Testis (tissue), 3 donors: ENCODE results near the gene CYB561. TPM values are rescaled to one million over a fixed set of nuclear protein-coding genes. Genes with fewer than 3 reads are reported as not detected.

Source experiments
- DNase-seq: peaks from one replicate; pipeline ENCODE4 v3.0.0-alpha.2; 2019
- H3K27ac ChIP-seq, 2 donors: fragments of 200-600 bp; sonication (generic); one replicate each; pipeline ENCODE4 v1.5.1; 2019
- H3K27me3 ChIP-seq: fragments of 200-600 bp; sonication (generic); one replicate; pipeline ENCODE4 v1.5.1; 2019
- H3K36me3 ChIP-seq: fragments of 200-600 bp; sonication (generic); one replicate; pipeline ENCODE4 v1.5.1; 2017; ENCODE audit warnings: low read depth; ENCODE audit errors: missing control alignments
- H3K4me1 ChIP-seq: fragments of 200-600 bp; sonication (generic); one replicate; pipeline ENCODE4 v1.5.1; 2019
- H3K4me3 ChIP-seq, 2 donors: fragments of 200-600 bp; sonication (generic); one replicate each; pipeline ENCODE4 v1.5.1; 2017 to 2019
- H3K9me3 ChIP-seq: fragments of 200-600 bp; sonication (generic); one replicate; pipeline ENCODE4 v1.5.1; 2017
- POLR2A ChIP-seq: fragments of 450-650 bp; IDR thresholded peaks from one replicate; pipeline ENCODE4 v1.6.1; 2017; ENCODE audit warnings: antibody characterized with exemption, mild to moderate bottlenecking, moderate library complexity
- WGBS, 2 donors: methylation state at CpG; one replicate each; pipeline ENCODE4 v1.1.5; 2018; 5-methylcytosine and 5-hydroxymethylcytosine counted together
- intact Hi-C: fragments of 100-400 bp; cut with DNase I; formaldehyde crosslinking; loops from one replicate; pipeline ENCODE4 v1.15.1; 2023; ENCODE audit warnings: low total_unique reads
- polyA plus RNA-seq: library from polyadenylated mRNA; stranded (reverse); fragments of 350-450 nt; fragmentation: Illumina TruSeq; extraction: RNeasy Lipid Tissue Mini Kit (QIAGEN cat#74804); gene quantifications from one replicate; pipeline ENCODE4 v1.2.3, GENCODE V29; 2014; ENCODE audit warnings: low read depth, low replicate concordance; ENCODE audit not compliant: insufficient read depth
- total RNA-seq, 2 donors: library from RNA; depleted of rRNA; stranded (reverse); fragments of >200 nt; gene quantifications; one replicate each; pipeline ENCODE4 v1.2.3, GENCODE V29; 2016
- TF ChIP-seq, protein P1 (sequence below), 3 experiments: fragments of 450-650 bp in 2 of 3; fragments of 200-600 bp in 1 of 3; sonication (generic) in 1 of 3; IDR thresholded peaks; one replicate each; pipeline ENCODE4 v1.5.1; 2016 to 2019; ENCODE audit warnings: antibody characterized with exemption in 3 of 3, mild to moderate bottlenecking in 2 of 3, moderate library complexity in 1 of 3

Gene CYB561
- total and polyA plus RNA-seq, 3 donors from 2014 or later: 17.6 to 20.7 (median 19.7) TPM

DNA sequence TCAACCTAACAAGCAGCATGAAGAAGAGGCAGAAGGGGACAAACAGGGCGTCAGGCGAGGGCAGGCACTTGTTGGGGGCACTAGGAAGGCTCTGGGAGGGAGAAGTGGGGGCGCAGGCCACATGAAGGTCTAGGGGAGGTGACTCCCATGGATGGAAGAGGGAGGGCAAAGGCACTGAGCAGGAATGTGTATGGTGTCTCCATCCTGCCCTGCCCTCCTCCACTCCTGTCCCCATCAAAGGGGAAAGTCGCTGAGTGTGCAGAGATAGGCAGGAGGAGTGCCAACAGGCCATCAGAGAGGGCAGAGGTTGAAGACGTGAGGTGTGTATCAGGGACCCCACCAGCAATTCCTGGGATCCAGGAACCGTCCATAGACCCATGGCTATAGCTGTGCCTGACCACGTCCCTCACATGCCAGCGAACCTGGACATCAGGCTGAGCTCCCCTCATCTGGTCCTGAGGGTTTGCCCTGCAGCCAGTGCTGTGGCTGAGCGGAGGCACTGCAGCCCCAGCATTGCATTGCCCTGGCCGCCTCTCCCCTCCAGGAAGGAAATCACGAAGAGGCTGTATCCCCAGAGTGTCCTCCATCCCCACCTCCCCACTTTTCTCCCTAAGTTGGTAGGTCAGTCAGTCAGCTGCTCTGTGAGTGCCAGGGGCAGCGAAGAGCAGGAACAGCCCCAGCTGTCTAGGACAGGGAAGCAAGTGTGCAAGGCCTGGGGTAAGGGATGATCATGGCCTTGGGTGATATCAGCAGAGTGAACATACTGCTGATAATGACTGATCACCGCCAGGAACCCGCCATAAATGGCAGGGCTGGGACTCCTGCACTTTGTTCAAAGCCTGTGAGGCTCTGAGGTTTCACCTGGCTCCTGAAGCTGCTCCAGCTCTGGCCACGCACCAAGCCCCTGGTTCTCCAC lies 6.2 kb upstream of the CYB561 start:
- no peak for DNase-seq
- Histone ChIP-seq H3K36me3 (no peaks in the 10 kb centered on the region), H3K27me3 (no peaks in the 10 kb centered on the region), H3K9me3 (no peaks in the 10 kb centered on the region), H3K27ac (no peak overlapping the region), H3K4me3 (no peak overlapping the region), H3K4me1 (peaks cover 23% of the 10 kb centered on the region)
- intact Hi-C loops: no loop called here
- WGBS, 2 donors: 63 to 79% methylated on average over 12 to 15 of the region's 15 CpGs
- no peak for TF ChIP-seq POLR2A

DNA sequence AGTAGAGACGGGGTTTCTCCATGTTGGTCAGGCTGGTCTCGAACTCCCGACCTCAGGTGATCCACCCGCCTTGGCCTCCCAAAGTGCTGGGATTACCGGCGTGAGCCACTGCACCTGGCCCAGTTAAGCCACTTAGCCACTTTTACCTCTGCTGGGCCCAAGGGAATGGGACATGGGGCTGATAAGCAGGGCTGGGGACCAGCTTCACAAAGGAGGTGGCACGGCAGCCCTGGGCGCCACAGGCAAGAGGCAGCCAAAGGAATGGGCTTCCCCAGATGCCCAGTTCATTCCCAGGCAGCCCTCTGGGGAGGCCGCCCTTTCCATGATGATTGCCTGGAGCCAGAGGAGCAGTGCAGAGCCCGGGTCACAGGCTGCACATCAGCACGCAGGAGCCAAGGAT lies 5.0 kb upstream of the CYB561 start:
- Histone ChIP-seq H3K4me3 (no peak overlapping the region), H3K9me3 (no peaks in the 10 kb centered on the region), H3K36me3 (no peaks in the 10 kb centered on the region), H3K4me1 (peaks cover 32% of the 10 kb centered on the region), H3K27me3 (no peaks in the 10 kb centered on the region), H3K27ac (no peak overlapping the region)
- WGBS, 2 donors: 87 to 93% methylated on average over 5 to 11 of the region's 11 CpGs
- no peak for DNase-seq
- no peak for TF ChIP-seq POLR2A
- TF ChIP-seq, protein P1, sequence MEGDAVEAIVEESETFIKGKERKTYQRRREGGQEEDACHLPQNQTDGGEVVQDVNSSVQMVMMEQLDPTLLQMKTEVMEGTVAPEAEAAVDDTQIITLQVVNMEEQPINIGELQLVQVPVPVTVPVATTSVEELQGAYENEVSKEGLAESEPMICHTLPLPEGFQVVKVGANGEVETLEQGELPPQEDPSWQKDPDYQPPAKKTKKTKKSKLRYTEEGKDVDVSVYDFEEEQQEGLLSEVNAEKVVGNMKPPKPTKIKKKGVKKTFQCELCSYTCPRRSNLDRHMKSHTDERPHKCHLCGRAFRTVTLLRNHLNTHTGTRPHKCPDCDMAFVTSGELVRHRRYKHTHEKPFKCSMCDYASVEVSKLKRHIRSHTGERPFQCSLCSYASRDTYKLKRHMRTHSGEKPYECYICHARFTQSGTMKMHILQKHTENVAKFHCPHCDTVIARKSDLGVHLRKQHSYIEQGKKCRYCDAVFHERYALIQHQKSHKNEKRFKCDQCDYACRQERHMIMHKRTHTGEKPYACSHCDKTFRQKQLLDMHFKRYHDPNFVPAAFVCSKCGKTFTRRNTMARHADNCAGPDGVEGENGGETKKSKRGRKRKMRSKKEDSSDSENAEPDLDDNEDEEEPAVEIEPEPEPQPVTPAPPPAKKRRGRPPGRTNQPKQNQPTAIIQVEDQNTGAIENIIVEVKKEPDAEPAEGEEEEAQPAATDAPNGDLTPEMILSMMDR (IDR thresholded peaks at IDR 0.05): no peak
- intact Hi-C loops: no loop called here

DNA sequence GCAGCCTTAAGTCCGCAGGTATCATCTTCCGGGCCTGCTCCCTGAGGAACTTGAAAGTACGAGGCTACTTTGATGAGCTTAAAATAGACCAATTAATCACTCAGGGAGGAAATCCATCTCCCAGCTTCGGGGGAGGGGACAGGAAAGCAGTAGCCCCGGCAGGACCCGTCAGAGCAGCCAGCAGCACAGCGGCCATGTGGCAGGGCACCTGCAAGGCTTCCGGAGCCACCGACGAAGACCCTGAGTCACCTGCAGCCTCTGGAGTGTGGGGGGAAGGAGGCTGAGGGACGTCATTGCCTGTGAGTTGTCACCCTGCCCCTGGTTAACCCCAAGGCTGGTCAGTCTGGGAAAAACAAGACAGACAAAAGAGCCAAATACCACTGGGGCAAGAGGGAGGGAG lies 4.4 kb upstream of the CYB561 start:
- 70% methylated on average over 11 of the region's 11 CpGs for WGBS, 2 donors
- Histone ChIP-seq H3K4me1 (peaks cover 34% of the 10 kb centered on the region), H3K27me3 (no peaks in the 10 kb centered on the region), H3K9me3 (no peaks in the 10 kb centered on the region), H3K36me3 (no peaks in the 10 kb centered on the region), H3K27ac (no peak overlapping the region), H3K4me3 (no peak overlapping the region)
- DNase-seq: no peak
- TF ChIP-seq, protein P1 (IDR thresholded peaks at IDR 0.05): no peak
- no peak for TF ChIP-seq POLR2A
- intact Hi-C loops: no loop called here

DNA sequence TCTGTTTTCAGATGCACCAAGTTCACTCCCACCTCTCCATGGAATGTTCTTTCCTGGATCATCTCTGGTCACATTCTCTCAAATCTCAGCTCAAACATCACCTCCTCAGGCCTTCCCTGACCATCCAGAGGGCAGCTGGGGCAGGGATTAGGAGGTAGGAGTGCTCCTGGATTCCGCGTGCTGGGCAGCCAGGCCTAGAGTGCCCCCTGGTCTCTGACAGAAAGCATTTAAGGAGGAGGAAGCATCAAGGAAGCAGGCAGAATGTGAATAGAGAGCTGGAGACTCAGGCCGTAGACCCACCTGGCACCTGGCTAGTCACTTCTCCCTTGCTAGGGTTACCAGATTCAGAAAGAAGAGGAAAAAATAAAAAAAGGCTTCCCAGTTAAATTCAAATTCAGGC lies 2.5 kb upstream of the CYB561 start:
- 78 to 92% methylated on average over 3 of the region's 3 CpGs for WGBS, 2 donors

DNA sequence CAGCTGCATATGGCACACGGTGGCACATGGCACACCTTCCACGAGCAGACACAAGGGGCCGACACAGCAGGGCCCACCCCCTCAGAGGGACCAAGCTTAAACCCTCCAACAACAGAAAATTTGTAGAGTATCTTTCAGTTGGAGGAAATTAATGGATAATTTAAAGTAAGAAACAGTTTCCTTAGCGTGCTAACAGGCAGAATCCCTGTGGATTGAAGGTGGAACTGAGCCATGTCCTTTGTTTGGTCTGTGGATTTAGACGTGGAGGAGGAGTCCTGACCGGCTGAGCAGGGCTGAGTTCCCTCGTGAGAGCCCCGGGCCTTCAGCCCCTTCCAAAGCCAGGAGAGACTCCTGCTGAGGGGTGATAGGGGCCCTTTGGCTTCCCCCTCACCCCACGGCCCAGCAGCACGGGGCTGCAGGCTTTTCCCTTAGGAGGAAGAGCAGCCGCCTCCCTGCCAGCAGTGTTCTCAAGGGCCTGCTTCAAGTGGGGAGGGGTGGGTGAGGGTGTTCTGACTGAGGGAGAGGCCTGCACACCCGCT lies 1.4 kb upstream of the CYB561 start:
- peak overlapping the region in 1 of 2 donors; percentile 71 for H3K4me3 ChIP-seq
- intact Hi-C loops: no loop called here
- no peak for DNase-seq
- no peaks in the 10 kb centered on the region for H3K27me3 ChIP-seq
- H3K9me3 ChIP-seq: no peaks in the 10 kb centered on the region
- WGBS, 2 donors: 25 to 39% methylated on average over 11 to 12 of the region's 12 CpGs
- peaks cover 27% of the 10 kb centered on the region for H3K4me1 ChIP-seq
- TF ChIP-seq, protein P1 (IDR thresholded peaks at IDR 0.05): no peak
- no peak for TF ChIP-seq POLR2A
- H3K27ac ChIP-seq: peak overlapping the region; percentile 66 to 82
- H3K36me3 ChIP-seq: no peaks in the 10 kb centered on the region

More for the DNA sequence above, 2.5 kb upstream of the CYB561 start:
- no peak for DNase-seq
- no peak overlapping the region for H3K4me3 ChIP-seq
- H3K4me1 ChIP-seq: peaks cover 36% of the 10 kb centered on the region
- no peak for TF ChIP-seq POLR2A
- TF ChIP-seq, protein P1 (IDR thresholded peaks at IDR 0.05): no peak
- H3K36me3 ChIP-seq: no peaks in the 10 kb centered on the region
- no peaks in the 10 kb centered on the region for H3K9me3 ChIP-seq
- no peaks in the 10 kb centered on the region for H3K27me3 ChIP-seq
- H3K27ac ChIP-seq: no peak overlapping the region
- intact Hi-C loops: no loop called here
